ENCODE data around the gene CFAP20DC. TPM values are rescaled to one million over a fixed set of nuclear protein-coding genes. Genes with fewer than 3 reads are reported as not detected.
"Not testable (repeated sequence)": the region's sequence is repeated elsewhere in the genome, so short reads cannot be mapped to it uniquely, and the experiment has no call there.

Gene CFAP20DC
- total RNA-seq, result not detected

DNA sequence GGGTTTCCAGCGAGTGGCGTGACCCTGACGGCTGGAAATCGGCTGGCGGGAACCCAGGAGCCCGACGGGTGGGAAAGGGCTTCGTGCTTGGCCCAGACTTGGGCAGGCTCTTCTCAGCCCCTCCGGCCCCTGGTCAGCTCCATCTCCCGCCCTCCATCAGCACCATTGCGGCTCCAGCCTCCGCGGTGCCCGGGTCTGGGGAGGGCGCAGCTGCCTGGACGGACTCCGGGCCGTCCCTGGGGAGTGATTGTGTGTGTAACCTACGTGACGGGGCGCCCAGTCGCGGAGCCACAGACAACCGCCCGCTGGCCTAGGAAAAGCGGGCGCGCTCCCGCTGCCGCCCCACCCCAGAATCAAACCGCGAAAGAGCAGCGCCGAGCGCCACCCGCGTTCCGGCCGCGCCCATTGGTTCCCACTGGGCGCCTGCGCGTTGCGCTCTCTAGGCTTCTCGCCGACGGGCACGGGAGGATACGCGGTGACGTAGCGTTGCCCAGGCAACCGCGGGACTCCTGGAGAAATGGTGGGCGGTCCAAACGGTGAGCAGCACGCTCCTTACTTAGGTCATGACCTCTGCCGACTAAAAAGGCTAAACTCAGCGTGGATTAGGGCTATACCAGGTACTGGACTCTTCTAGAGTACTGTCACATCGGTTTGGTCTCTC is at the start of gene CFAP20DC:
Gene CFAP20DC, minus strand, starts transcription at position 355 of the 661 bp plus-strand sequence. CDS start 394 bp downstream, outside the sequence.
- peak within 1 kb of the TSS; percentile 32 to 56 (median 54) for H3K4me3 ChIP-seq
- peak; percentile 27 to 33 for TF ChIP-seq POLR2A (IDR thresholded peaks at IDR 0.05)
- TF ChIP-seq, protein P1, sequence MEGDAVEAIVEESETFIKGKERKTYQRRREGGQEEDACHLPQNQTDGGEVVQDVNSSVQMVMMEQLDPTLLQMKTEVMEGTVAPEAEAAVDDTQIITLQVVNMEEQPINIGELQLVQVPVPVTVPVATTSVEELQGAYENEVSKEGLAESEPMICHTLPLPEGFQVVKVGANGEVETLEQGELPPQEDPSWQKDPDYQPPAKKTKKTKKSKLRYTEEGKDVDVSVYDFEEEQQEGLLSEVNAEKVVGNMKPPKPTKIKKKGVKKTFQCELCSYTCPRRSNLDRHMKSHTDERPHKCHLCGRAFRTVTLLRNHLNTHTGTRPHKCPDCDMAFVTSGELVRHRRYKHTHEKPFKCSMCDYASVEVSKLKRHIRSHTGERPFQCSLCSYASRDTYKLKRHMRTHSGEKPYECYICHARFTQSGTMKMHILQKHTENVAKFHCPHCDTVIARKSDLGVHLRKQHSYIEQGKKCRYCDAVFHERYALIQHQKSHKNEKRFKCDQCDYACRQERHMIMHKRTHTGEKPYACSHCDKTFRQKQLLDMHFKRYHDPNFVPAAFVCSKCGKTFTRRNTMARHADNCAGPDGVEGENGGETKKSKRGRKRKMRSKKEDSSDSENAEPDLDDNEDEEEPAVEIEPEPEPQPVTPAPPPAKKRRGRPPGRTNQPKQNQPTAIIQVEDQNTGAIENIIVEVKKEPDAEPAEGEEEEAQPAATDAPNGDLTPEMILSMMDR (IDR thresholded peaks at IDR 0.05 in 4 of 5, conservative IDR thresholded peaks at IDR 0.05 in 1 of 5), result no peak
- DNase-seq, result peak; percentile 46 to 50
- no peak within 1 kb of the TSS for H3K27ac ChIP-seq
- no peaks in the 10 kb centered on the region for H3K9me3 ChIP-seq
- intact Hi-C loops (cut with DNase I; ENCODE audit: low total_unique reads) (no loop called here), in situ Hi-C loops (cut with MboI; ENCODE audit: low sequenced_read_pairs in 4 of 4) (no loop called here)
- peak; percentile 36 to 61 for ATAC-seq
- peaks cover 0 to 2% (median 0%) of the 10 kb centered on the region in 3 donors for H3K27me3 ChIP-seq
- H3K4me1 ChIP-seq, result no peaks in the 10 kb centered on the region
- H3K36me3 ChIP-seq, result no peaks in the 10 kb centered on the region

DNA sequence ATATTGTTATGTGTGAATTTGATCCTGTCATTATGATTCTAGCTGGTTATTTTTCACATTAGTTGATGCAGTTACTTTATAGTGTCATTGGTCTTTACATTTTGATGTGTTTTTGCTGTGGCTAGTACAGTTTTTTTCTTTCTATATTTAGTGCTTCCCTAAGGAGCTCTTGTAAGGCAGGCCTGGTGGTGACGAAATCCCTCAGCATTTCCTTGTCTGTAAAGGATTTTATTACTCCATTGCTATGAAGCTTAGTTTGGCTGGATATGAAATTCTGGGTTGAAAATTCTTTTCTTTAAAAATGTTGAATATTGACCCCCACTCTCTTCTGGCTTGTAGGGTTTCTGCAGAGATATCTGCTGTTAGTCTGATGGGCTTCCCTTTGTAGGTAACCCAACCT is 48.7 kb upstream of the CFAP20DC start:
- H3K27ac ChIP-seq; H3K9me3 ChIP-seq; ATAC-seq; H3K4me1 ChIP-seq; H3K36me3 ChIP-seq; H3K27me3 ChIP-seq; intact Hi-C loops (cut with DNase I; ENCODE audit: low total_unique reads); DNase-seq; in situ Hi-C loops (cut with MboI; ENCODE audit: low sequenced_read_pairs in 4 of 4); H3K4me3 ChIP-seq: not testable (repeated sequence)

- no peak overlapping the region for H3K27ac ChIP-seq
- in situ Hi-C loops (cut with MboI; ENCODE audit: low sequenced_read_pairs in 4 of 4), result no loop called here
- ATAC-seq (no peak), DNase-seq (no peak)
- H3K27me3 ChIP-seq, result no peaks in the 10 kb centered on the region
- intact Hi-C loops (cut with DNase I; ENCODE audit: low total_unique reads), result no loop called here
- TF ChIP-seq POLR2A (IDR thresholded peaks at IDR 0.05), result no peak
- TF ChIP-seq, protein P1 (IDR thresholded peaks at IDR 0.05 in 4 of 5, conservative IDR thresholded peaks at IDR 0.05 in 1 of 5), result no peak
- no peaks in the 10 kb centered on the region for H3K36me3 ChIP-seq
- no peaks in the 10 kb centered on the region for H3K9me3 ChIP-seq
- no peak overlapping the region for H3K4me3 ChIP-seq
- no peaks in the 10 kb centered on the region for H3K4me1 ChIP-seq
Observed at GRCh38 chr3:59094446-59094845, 44.6 kb upstream of the CFAP20DC start.

- no peak overlapping the region for H3K4me3 ChIP-seq
- intact Hi-C loops (cut with DNase I; ENCODE audit: low total_unique reads) (no loop called here), in situ Hi-C loops (cut with MboI; ENCODE audit: low sequenced_read_pairs in 4 of 4) (no loop called here)
- TF ChIP-seq, protein P1 (IDR thresholded peaks at IDR 0.05 in 4 of 5, conservative IDR thresholded peaks at IDR 0.05 in 1 of 5), result no peak
- no peak for TF ChIP-seq POLR2A (IDR thresholded peaks at IDR 0.05)
- DNase-seq (no peak), ATAC-seq (no peak)
- H3K4me1 ChIP-seq, result no peaks in the 10 kb centered on the region
- H3K27ac ChIP-seq, result no peak overlapping the region
- H3K36me3 ChIP-seq, result no peaks in the 10 kb centered on the region
- H3K27me3 ChIP-seq, result no peaks in the 10 kb centered on the region
- no peaks in the 10 kb centered on the region for H3K9me3 ChIP-seq
Observed at GRCh38 chr3:59093521-59093920, 43.7 kb upstream of the CFAP20DC start.

DNA sequence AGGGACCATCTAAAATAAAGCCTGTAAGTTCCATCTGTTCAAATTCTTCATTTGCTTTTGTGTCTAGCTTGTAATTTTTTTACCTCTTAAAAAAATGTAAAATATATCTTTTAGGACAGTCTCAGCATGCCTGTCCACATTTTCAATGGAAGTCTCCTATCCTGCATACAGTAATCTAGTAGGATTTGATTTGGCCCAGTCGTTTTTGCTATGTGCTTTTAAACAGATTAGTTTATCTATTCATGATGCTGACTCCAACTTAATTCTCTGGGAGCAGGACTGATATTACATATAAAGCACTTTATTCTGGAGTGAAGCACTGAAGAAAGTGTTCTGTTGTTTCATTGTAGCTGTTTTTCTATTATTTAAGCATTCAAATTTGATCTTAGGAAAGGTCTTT is 38.9 kb upstream of the CFAP20DC start:
- Histone ChIP-seq H3K27me3 (no peaks in the 10 kb centered on the region), H3K4me1 (no peaks in the 10 kb centered on the region), H3K4me3 (no peak overlapping the region), H3K9me3 (no peaks in the 10 kb centered on the region), H3K36me3 (no peaks in the 10 kb centered on the region), H3K27ac (no peak overlapping the region)
- no peak for ATAC-seq
- in situ Hi-C loops (cut with MboI; ENCODE audit: low sequenced_read_pairs in 4 of 4) (no loop called here), intact Hi-C loops (cut with DNase I; ENCODE audit: low total_unique reads) (no loop called here)
- TF ChIP-seq, protein P1 (IDR thresholded peaks at IDR 0.05 in 4 of 5, conservative IDR thresholded peaks at IDR 0.05 in 1 of 5), result no peak
- no peak for TF ChIP-seq POLR2A (IDR thresholded peaks at IDR 0.05)
- DNase-seq, result no peak

All from gastrocnemius medialis (tissue), 4 donors.